Putamen (tissue), 1 donor: Measurements from ENCODE around the gene CAPN10.

Experiments
- DNase-seq: peaks from one replicate; pipeline ENCODE4 v3.0.0-alpha.2; 2016; ENCODE audit warnings: low spot score

The CAPN10 gene

GRCh38 chr2:240575101-240575965 is 11.2 kb upstream of the CAPN10 start:
- DNase-seq = no peak

GRCh38 chr2:240576036-240576435 is 10.5 kb upstream of the CAPN10 start:
- no peak for DNase-seq

- no peak for DNase-seq
These were observed 9.9 kb upstream of the CAPN10 start for GRCh38 chr2:240576436-240577205.

GRCh38 chr2:240577281-240578109 is 9.0 kb upstream of the CAPN10 start:
- DNase-seq = no peak

GRCh38 chr2:240578110-240578450 is 8.5 kb upstream of the CAPN10 start:
- no peak for DNase-seq

GRCh38 chr2:240578488-240578887 is 8.0 kb upstream of the CAPN10 start:
- no peak for DNase-seq

- DNase-seq = no peak
These were observed 7.3 kb upstream of the CAPN10 start for GRCh38 chr2:240579071-240579762.

GRCh38 chr2:240579771-240580614 is 6.5 kb upstream of the CAPN10 start:
- DNase-seq = no peak

- no peak for DNase-seq
These were observed 4.7 kb upstream of the CAPN10 start for GRCh38 chr2:240581811-240582210.

GRCh38 chr2:240582781-240583180 is 3.8 kb upstream of the CAPN10 start:
- no peak for DNase-seq

GRCh38 chr2:240583774-240584173 is 2.8 kb upstream of the CAPN10 start:
- no peak for DNase-seq

GRCh38 chr2:240584486-240585031 is 2.0 kb upstream of the CAPN10 start:
- no peak for DNase-seq

- no peak for DNase-seq
These were observed 1.4 kb upstream of the CAPN10 start for GRCh38 chr2:240585101-240585500.

GRCh38 chr2:240585681-240586197 is 795 bp upstream of the CAPN10 start:
- DNase-seq = no peak

GRCh38 chr2:240586919-240587800 is 626 bp downstream of the CAPN10 start:
- DNase-seq = no peak

GRCh38 chr2:240588006-240588655 is 1.6 kb downstream of the CAPN10 start:
- DNase-seq = no peak

GRCh38 chr2:240588669-240589068 is 2.1 kb downstream of the CAPN10 start:
- DNase-seq = no peak

GRCh38 chr2:240589375-240589774 is 2.8 kb downstream of the CAPN10 start:
- no peak for DNase-seq
